A172 (cell line): Measurements from ENCODE around the gene VAMP2. TPM values are rescaled to one million over a fixed set of nuclear protein-coding genes. Genes with fewer than 3 reads are reported as not detected.

Experiments used
- DNase-seq: peaks from one replicate; pipeline ENCODE4 v3.0.0-alpha.2; 2015; ENCODE audit warnings: low spot score
- total RNA-seq: library from RNA; depleted of rRNA; stranded (reverse); fragments of >200 nt; shearing (Covaris generic); gene quantifications from 2 replicates; pipeline ENCODE4 v1.2.3, GENCODE V29; 2014

Gene VAMP2
- total RNA-seq, 1 experiment from 2014 or later = 1.9 TPM

DNA sequence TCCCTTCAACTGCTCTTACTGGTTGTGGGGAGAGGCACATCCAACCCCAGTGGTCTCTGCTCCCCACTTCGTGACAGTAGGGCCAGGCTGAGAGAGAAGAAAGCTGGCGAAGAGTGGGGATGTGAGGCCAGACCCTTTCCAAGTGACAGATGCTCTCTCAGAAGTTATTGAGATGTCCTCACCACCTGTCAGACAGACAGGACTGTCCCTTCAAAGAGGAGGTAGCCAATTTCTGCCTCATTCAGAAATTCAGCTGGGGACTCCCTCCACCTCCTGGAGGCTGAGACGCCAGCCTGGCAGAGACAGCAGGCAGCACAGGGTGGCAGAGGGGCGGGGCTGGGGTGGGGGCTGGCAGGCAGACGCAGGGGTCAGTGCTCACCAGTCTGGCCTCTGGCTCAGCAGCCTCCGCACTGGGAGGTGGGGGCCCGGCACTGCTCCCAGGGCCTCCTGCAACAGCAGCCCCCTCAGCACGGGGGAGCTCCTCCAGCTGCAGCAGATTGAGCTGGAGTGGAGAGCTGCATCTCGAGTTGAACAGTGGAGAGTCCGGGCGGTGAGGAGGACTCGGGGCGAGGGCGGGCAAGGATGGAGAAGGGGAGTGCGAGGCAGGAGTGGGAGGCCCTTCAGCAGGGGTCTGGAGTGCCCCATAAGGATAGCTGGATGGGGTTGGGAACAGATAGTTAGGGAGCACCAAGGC is 19.7 kb downstream of the VAMP2 start:
- DNase-seq = no peak

DNA sequence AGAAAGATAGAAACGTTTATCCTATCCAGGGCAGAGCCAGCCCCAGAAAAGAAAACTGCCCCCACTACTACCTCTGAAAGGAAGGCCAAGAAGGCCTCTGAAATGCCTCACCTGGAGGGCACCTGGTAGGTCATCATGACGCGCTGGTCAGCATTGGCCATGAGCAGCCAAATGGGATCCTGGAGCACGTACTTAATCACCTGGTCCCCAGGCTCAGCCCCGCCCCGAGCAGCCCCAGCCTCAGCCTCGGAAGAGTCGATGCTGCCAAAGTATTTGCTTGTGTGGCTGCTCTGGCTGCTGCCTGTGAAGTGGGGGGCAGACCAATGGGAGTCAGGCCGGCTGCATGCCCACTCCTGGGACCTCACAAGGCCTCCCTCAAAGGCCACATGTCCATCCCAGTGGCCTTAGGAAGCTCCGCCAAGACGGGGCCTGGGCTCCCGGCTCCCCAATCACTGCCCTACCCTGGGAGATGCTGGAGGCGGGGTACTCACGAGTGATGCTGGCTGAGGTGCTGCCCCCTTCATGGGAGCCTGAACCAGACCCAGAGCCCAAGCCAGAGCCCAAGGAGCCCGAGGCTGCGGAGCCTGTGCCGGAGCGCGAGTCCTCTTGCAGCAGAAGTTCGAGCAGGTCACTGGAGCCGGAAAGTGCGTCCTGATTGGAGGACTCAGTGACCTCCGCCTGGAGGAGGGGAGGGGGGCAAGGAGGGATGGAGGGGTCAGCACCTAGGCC is 20.4 kb downstream of the VAMP2 start:
- DNase-seq = no peak

DNA sequence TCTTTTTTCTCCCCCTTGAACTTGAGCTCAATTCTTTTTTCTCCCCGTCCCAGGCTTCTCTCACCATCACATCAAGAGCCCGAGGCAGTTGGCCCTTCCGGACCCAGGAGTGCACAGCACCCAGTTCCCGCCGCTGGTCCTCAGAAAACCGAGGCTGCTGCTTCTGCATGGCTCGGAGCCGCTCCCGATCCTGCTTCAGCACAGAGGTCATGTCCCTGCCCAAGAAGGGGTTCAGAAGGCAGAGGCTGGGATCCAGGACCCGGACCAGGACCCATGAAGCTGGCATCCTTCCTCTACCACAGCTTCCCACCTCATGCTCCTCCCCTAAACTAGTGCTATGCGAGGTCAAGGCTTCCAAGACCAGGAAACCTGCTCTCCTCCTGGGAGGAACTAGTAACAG is 21.0 kb downstream of the VAMP2 start:
- no peak for DNase-seq

DNA sequence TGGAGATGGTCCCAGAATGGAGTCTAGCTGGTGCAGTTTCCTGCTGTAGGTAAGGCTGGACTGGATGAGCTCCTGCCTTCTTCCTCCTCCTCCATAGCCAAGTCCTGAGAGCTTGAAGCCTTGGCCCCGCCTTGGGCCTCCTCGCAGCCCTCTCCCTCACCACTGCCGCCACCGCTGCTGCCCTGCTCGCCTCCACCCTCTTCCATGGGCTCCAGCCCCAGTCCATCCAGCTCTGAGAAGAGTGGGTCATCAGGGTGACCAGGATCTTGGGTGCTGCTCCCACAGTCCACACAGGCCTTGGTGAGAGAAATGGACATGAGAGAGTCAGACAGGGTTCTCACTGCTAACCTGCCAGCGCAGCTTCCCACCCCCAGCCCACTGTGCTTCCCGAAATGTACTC is 21.7 kb downstream of the VAMP2 start:
- DNase-seq = no peak

DNA sequence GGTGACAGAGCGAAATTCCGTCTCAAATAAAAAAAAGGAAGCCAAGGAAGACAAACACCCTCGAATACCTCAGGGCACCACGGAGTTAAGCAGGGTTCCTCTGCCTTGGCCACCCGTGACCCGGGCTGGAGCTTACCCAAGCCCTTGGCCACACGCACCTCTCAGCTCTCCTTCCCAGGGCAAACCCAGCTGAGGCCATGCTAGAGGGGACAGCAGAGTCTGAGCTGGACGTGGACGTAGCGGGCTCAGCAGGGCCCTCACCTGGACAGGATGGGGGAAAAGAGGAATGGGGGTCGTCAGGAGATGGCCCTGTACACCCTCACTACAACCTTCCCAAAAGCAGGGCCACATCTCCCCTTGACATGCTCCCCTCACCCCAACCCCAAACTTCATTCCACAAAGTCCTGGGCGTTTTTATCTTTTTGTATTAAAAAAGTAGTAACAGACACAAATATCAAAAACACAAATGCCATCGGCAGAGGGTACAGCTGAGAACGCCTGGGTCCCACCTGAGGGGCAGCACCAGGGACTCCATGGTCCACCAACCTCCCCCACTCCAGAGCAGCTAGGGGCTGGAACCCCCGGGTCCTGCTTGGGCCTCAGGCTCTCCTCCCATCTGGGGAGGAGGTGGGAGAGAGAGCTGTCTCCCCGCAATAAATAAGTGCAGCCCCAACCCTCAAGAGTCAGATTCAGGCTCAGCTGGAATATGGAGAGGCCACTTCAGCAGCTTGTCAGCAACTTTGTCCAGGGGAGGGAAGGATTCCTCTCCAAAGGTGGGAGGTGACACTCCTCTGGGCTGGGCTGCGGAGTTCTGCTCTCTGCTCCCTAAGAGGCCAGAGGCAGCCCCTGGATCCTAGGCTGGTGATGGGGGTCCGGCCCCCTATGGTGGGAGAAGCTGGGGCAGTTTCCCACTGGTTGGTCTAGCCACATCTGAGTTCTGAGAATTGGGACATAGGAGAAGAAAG is 22.4 kb downstream of the VAMP2 start:
- DNase-seq = no peak

DNA sequence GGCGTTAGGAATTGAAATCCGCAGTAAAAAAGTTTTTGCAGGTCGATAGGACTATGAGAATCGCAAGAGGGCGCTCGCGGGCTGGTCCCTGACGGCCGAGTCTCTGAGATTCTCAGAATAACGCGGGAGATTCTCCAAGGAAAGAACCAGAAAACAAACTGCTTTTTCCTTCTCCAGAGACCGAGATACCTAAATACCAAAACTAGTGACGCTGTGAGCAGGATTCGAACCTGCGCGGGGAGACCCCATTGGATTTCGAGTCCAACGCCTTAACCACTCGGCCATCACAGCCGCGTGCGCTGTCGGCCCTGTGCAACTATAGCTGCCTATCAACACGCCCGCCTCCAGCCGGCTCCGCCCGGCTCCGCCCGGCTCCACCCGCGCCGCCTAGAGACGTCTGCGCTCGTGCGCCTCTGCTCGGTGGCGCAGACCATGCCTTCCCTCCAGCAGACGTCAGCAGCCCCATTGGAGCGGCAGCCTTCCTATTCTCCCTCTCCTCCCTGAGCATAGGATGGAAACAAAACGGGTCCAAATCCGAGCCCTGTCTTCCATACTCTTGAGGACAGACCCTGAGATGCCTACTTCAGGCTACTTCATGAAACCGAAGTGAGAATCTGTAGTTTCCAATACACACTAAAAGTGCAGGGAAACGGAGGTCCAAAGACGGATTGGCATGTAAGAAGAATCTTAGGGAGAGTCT is 23.9 kb downstream of the VAMP2 start:
- peak; percentile 99 for DNase-seq

DNA sequence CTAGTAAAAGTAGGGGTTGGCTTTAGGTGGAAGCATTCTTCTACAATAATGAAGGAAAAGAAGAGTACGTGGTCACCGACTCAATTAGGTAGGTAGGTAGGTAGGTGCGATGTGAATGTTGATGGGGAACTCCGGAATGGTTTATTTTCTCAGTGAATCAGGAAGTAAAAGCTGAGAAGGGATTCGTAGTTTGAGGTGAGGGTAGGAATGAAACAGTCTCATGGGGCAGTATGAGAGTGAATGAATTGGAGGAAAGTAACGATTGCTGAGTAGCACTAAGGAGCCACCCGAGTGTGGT is 24.4 kb downstream of the VAMP2 start:
- no peak for DNase-seq

DNA sequence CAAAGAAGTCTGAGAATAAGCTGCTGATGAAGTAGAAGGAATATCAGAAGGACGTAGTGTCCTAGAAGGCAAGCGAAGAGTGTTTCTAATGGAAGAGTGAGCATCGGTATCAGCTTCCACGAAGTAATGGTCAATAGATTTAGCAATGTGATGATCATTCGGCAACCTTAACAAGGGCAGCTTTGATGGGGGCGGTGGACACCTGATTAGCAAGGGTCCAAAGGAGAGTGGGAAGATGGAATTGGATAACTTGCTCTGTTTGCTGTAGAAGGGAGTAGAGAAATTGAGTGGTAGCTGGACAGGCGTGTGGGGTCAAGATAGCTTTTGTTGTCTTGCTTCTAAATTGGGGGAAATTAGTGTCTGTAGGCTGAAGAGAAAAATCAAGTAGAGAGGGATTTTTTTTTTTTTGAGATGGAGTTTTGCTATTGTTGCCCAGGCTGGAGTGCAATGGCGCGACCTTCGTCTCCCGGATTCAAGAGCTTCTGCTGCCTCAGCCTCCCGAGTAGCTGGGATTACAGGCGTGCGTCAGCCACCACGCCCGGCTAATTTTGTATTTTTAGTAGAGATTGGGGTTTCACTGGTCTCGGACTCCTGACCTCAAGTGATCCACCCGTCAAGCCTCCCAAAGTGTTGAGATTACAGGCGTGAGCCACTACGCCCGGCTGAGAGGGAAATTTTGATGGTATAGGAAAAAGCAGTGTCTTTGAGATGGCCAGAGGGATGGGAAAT is 24.9 kb downstream of the VAMP2 start:
- DNase-seq = no peak

DNA sequence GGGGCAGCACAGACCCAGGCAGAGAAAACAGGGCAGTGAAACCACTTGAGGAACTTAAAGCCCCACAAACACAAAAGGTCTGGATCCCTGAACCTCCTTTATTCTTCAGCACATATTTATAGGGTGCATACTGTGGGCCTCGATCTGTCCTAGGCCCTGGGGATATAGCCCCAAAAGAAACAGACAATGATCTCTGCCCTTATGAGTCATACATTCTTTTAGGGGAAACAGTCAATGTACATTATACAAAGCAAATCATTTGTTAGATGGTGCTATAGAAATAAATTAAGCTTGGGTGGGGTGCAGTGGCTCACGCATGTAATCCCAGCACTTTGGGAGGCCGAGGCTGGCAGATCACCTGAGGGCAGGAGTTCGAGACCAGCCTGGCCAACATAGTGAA is 28.8 kb downstream of the VAMP2 start:
- no peak for DNase-seq

DNA sequence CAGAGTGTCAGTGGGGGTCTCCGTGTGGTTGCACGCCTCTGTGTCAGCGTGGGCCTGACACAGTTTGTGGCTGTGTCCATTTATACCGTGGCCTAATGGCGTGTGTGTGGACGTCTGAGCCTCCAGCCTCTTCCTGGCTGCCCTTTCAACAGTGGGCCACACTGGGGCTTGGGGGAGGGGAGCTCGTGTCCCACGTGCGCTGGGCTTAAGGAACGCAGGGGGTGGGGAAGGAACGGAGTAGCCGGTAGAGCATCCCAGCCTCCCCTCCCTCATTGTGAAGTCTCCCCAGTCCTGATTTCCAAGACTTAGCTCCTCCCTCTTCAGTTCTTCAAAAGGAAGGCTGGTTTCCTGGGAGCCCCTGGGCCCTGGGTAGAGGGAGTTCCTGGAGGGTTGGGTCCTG is 29.3 kb downstream of the VAMP2 start:
- no peak for DNase-seq

DNA sequence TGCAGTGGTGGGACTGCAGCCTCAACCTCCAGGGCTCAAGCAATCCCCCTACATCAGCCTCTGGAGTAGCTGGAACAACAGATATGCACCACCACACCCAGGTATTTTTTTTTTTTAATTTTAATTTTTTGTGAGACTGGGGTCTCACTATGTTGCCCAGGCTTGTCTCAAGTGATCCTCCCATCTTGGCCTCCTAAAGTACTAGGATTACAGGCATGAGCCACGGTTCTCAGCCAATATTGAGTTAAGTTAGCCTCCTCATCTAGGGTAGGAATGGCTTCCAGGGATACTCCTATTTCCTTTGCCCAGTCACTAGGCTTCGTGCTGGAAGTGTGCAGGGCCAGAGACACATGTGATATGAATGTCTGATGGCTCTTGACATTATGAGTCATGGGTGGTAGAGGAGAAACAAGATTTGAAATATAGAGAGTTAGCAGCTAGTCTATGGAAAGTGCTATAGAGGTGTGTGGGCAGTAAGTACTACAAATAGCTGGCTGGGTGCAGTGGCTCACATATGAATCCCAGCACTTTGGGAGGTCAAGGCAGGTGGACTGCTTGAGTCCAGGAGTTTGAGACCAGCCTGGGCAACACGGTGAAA is 30.8 kb downstream of the VAMP2 start:
- DNase-seq = peak; percentile 59

DNA sequence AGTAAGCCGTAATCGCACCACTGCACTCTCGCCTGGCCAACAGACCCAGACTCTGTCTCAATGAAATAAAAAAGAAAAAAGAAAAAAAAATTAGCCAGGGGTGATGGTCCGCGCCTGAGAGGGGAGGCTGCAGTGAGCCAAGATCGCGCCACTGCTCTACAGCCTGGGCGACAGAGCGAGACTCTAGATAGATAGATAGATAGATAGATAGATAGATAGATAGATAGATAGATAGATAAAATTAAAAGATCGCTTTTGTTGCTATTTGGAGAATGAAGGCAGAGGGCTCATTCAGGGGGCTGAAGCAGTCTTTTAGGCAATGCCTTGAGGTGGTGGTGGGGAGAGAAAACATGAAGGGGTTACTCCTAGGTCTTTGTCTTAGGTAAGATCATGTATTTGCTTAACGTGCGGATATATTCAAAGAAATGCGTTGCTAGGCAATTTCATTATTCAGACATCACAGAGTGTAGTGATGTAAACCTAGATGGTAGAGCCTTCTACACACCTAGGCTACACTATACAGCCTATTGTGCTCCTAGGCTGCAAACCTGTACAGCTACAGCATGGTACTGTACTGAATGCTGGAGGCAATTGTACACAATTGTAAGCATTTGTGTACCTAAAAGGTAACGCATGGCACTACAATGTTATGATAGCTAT is 34.5 kb downstream of the VAMP2 start:
- DNase-seq = no peak

DNA sequence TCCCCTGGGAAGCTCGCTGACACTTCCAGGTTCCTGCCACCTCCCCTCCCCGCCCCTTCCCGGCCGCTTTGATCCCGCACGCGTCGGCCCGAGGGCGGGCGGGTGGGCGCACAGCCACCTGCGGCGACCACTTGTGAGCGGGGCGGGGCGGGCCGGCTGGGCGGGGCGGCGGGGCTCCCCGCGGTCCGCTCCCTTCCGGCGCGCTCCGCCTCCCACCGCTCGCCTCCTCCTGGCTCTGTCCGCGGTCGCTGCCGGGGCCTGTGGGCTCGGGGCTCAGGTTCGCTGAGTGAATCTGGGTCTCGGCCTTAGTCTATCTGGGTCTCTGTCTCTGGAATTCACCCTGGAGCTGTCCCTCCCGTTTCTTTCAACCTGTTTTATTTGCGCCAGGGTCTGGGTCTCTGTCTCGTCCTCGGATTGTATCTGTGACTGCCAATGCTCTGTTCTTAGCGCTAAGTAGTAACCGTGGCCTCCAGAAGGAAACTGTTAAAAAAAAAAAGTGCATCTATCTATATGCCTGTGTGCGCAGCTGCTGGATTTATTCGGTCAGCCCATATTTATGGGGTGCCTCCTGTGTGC is 36.2 kb downstream of the VAMP2 start:
- DNase-seq = peak; percentile 23

DNA sequence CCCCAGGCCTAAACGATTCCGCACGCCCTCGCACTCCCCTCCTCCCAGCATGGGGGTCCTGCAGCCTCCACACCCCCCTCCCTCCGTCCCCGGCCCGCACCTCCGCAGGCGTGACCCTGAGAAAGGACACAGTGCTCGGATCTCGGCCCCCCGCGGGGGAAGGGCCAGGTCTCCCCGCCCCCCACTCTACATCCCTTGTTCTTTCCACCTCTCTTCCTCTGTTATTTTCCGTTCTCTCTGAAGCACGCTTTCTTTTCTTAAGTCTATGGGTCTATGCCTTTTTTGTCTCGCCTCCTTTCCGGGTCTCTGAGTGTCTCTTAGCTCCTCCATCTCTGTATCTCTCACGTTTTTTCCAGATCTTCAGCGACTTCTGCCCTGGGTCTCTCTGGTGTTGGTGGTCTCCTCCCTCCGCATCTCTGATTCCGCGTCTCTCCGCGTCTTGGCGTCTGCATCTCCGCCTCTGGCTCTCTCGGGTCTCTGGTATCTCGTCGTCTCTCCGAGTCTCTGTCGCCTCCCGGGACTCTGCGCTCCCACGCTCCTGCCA is 36.7 kb downstream of the VAMP2 start:
- peak; percentile 18 for DNase-seq

DNA sequence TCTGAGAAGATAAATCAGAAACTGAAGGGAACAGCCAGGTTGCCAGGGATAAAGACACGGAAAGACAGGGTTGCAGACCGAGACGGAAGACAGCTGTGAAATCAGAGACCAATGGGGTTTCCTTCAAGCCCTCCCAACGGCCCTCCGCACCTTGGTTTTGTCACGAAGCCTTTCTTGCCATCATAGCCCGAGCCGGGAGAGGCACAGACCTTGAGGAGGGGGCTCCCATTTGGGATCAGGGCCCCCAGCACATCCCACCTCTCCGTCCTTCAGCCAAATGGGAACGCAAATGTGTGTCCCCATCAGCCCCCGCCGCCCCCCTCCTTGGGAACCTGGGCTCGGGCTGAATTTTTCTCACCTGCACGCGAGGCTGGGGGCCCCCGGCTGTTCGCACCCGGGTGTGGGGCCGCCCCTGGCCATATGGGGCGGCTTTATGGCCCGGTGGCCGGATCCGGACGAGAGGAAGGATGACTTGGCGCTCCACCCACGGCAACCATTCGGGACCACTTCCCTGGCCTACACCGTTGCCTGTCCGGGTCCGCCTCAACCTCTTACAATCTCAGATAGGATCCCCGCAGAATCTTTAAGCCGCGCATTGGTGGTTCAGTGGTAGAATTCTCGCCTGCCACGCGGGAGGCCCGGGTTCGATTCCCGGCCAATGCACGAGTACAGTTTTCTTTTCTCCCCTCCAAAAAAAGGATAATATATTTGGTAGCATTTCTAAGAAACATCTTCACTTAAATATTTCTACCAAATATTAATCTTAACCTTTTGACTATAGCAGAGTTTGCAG is 37.4 kb downstream of the VAMP2 start:
- peak; percentile 76 for DNase-seq

DNA sequence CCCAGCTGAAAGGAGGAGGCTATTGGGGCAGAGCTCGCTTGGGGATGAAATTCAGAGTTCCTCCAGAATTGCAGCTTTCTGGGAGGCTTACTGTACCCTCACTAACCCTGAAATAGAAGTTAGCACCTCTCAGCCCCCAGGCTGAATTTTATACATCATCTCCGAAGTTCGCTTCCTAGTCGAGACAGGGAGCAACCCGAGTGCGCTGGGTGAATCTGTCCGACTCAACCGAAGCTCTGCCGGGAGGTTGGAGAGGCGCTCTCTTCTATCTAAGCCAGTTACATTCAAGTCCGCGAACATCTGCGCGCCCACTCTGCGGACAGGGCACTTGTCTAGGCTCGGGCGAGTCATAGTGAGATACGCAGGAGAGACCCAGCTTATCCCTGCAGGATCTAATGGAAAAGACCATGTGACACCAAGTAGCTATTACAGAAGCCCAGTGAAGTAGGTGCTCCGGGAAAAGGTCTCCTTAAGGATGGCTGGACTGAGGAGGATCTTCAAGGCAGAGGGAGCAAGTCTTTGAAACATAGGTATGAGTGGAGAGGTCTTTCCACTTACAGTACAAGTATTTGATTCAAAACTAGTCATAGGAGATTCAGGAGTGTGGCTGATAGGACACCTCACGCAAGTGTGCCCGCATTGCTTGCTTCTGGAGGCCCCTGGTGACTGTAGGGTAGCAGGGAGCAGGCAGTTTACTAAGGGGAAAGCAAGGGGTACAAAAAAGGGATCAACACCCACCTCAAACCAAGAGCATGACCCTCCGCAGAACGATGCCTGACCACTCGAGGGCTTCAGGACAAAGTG is 38.2 kb downstream of the VAMP2 start:
- DNase-seq = no peak

DNA sequence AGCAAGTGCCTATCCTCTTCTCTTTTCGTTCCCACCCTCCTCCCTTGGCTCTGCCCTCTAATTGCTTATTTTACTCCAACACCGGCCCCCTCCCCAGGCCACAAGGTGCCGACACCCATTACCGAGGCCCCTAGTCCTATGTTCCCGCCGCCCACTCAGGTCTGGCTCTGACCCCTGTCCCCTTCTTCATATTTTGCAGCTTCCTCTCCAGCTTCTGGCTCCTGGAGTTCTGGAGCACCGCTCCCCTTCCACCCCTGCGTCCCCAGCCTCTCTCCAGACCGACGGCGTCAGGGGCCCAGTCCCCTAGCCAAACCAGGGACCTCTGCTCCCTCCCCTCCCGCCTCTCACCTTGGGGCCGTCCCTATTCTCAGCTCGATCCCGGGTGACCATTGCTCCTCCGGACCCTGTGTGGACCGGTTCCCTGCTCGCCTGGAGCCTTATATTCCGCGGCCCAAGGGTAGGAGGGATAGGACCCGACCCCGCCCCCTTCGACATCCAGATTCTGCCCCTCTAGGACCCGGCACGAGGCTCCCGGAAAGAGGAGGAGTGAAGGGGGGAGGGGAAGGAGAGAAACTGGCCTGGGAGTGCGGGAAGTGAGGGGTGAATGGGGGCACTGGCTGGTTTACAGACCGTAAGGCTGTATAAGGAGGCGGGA is 38.9 kb downstream of the VAMP2 start, which contains the start of gene HES7:
Gene HES7 (minus strand): TSS at position 412 of the 655 bp plus-strand sequence. CDS start 22 bp downstream, at position 390.
- no peak for DNase-seq
